Breast epithelium (tissue), 3 donors: Measurements from ENCODE around the gene TENT4A.

ENCODE experiments used
- CTCF ChIP-seq, 3 donors: fragments of 450-650 bp; IDR thresholded peaks; one replicate each; pipeline ENCODE4 v1.5.1; 2016 to 2017; ENCODE audit warnings: antibody characterized with exemption in 3 of 3, mild to moderate bottlenecking in 3 of 3, moderate library complexity in 3 of 3
- POLR2A ChIP-seq: fragments of 450-650 bp; IDR thresholded peaks from one replicate; pipeline ENCODE4 v1.6.1; 2016; ENCODE audit warnings: antibody characterized with exemption, mild to moderate bottlenecking, moderate library complexity
- POLR2AphosphoS5 ChIP-seq, 3 donors: sonication (generic); formaldehyde crosslinking; IDR thresholded peaks; one replicate each; pipeline ENCODE4 v1.6.1; 2017; ENCODE audit warnings: antibody characterized with exemption in 3 of 3

- no peak for TF ChIP-seq POLR2A
- no peak for TF ChIP-seq CTCF (IDR thresholded peaks at IDR 0.05)
- TF ChIP-seq POLR2AphosphoS5 (IDR thresholded peaks at IDR 0.05), result no peak
Observed at GRCh38 chr5:6676702-6677101, 36.5 kb upstream of the TENT4A start.
